ENCODE data around the gene ARHGAP23.

DNA sequence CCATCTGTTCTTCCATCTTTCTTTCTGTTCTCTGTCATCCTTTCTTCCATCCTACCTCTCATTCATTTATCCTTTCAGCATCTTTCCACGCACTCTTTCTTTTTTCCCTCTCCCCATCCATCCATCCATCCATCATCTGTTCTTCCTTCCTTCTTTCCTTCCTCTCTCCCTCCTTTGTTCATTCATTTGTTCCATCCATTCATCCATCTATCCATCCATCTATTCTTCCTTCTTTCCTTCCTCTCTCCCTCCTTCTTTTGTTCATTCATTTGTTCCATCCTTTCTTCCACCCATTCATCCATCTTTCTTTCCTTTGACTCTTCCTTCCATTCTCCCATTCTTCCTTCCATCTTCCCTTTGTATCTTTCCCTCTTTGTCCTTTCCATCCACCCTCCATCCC, 39.2 kb downstream of the ARHGAP23 start:
- TF ChIP-seq, protein P1, sequence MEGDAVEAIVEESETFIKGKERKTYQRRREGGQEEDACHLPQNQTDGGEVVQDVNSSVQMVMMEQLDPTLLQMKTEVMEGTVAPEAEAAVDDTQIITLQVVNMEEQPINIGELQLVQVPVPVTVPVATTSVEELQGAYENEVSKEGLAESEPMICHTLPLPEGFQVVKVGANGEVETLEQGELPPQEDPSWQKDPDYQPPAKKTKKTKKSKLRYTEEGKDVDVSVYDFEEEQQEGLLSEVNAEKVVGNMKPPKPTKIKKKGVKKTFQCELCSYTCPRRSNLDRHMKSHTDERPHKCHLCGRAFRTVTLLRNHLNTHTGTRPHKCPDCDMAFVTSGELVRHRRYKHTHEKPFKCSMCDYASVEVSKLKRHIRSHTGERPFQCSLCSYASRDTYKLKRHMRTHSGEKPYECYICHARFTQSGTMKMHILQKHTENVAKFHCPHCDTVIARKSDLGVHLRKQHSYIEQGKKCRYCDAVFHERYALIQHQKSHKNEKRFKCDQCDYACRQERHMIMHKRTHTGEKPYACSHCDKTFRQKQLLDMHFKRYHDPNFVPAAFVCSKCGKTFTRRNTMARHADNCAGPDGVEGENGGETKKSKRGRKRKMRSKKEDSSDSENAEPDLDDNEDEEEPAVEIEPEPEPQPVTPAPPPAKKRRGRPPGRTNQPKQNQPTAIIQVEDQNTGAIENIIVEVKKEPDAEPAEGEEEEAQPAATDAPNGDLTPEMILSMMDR (conservative IDR thresholded peaks at IDR 0.05; ENCODE audit: low read length) = no peak
- no peak for TF ChIP-seq EZH2phosphoT487 (IDR thresholded peaks at IDR 0.05; ENCODE audit: borderline replicate concordance)
